HG03575 (cell line): Measurements from ENCODE around the gene GPS2.

Source experiments
- ATAC-seq: cut with Tn5 transposase; IDR thresholded peaks from one replicate; pipeline ENCODE4 v1.9.1; 2021; ENCODE audit not compliant: unreplicated experiment, insufficient number of reproducible peaks, low FRiP score; ENCODE audit errors: extremely low read depth

The GPS2 gene

DNA sequence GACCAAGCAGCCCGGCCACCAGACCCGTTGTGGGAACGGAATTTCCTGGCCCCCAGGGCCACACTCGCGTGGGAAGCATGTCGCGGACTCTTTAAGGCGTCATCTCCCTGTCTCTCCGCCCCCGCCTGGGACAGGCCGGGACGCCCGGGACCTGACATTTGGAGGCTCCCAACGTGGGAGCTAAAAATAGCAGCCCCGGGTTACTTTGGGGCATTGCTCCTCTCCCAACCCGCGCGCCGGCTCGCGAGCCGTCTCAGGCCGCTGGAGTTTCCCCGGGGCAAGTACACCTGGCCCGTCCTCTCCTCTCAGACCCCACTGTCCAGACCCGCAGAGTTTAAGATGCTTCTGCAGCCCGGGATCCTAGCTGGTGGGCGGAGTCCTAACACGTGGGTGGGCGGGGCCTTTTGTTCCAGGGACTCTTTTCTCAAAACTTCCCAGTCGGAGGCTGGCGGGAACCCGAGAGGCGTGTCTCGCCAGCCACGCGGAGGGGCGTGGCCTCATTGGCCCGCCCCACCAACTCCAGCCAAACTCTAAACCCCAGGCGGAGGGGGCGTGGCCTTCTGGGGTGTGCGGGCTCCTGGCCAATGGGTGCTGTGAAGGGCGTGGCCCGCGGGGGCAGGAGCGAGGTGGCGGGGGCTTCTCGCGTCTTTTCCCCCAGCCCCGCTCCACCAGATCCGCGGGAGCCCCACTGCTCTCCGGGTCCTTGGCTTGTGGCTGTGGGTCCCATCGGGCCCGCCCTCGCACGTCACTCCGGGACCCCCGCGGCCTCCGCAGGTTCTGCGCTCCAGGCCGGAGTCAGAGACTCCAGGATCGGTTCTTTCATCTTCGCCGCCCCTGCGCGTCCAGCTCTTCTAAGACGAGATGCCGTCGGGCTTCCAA is 33.8 kb downstream of the GPS2 start, which contains the start of gene SLC2A4:
Gene SLC2A4, plus strand, starts transcription at position 645 of the 879 bp plus-strand sequence. Its CDS starts 217 bp downstream, at position 862.
- no peak for ATAC-seq

DNA sequence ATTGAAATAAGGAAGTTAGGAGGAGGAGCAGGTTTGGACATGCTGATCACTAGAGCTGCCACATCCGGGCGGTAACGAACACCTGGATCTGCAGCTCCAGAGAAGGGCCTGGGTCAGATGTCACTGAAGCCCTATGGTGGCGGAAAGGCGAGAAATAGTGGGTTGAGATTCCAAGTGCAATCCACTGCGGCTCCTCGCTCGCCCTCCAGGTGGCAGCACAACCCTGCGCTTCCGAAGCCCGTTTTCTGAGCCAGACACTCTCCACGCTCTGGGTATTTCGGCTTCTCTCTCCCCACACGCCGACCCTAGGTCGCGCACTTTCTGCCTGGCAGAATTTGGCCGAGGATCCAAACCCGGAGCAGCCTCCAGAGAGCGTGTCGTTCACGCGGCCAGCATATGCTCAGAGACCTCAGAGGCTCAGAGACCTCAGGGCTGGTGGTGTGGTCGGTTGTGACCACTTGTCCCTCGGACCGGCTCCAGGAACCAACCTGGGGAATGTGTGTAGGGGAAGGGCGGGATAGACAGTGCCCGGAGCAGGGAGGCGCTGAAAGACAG is 34.6 kb downstream of the GPS2 start:
- no peak for ATAC-seq

DNA sequence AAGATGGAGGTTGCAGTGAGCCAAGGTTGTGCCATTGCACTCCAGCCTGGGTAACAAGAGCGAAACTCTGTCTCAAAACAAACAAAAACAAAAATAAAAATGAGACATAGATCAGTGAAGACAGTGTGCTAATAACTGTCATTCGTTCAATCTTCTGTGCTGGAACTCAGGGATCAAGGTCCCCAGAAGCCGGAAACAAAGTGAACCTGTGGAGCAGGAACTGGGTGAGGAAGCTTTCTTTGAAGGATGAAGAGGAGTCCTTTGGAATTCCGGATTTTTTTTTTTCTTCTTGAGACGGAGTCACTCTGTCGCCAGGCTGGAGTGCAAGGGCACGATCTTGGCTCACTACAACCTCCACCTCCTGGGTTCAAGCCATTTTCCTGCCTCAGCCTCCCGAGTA is 35.7 kb downstream of the GPS2 start:
- no peak for ATAC-seq

DNA sequence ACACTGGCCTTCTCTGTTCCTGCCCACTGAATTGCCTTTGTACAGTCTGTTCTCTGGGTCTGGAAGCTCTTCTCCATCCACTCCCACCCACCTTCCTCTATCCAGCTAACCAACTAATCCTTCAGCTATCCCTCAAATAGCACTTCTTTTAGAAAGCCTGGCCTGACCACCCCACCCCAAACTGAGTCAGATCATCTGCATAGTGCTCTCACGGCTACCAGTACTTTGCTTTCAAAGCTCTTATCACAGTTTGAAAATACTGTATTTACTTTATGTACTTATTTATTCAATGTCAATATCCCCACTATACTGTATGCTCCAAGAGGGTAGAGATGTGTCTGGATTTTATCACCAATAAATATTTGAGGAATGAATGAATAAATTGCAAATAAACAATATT is 48.4 kb downstream of the GPS2 start:
- no peak for ATAC-seq

DNA sequence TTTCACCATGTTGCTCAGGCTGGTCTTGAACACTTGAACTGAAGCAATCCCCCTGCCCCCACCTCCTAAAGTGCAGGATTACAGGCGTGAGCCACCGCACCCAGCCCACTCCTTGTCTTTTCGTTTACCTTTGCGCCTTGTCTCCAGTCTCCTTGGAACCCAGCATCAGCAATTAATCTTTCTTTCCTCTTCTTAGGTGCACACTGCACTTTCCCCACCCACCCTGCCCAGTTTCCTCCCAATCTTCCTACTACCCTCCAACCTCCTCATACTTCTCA is 51.4 kb downstream of the GPS2 start:
- ATAC-seq, result no peak

DNA sequence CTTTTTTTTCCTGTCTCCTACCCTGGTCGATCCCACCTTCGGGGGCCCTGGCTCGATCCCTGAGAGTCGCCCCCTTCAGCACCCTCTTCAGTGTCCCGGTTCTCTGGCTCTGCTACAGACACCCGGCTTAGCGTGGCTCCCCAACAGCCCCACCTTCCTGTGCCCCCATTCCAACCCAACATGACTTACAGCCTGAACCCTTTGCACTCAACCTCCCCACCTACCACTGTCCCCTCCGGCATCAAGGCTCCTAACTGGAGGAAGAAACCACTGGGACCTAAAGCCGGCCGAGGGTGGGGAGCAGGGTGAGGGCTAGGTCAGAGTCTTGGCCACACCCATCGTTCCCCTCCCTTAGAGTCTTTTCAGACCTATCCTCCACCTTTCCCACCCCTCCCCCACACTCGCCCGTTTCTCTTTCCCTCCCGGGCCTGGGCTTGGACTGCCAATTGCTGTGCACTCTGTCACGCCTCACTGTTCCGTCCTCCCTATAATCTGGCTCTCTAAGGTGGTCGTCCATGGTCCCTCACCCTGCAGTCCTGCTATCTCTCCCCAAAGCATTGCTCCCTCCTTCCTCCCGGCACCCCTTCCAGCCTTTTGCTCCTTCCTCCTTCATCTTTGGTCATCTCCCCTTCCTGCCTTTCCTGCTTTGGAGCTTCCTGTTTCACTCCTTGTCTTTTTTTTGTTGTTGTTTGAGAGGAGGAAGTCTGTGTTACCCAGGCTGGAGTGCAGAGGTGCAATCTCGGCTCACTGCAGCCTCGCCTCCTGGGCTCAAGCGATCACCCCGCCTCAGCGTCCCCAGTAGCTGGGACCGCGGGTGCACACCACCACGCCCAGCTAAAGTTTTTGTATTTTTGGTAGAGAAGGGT is 52.0 kb downstream of the GPS2 start:
- no peak for ATAC-seq
